ENCODE results near the gene P2RY4. TPM values are rescaled to one million over a fixed set of nuclear protein-coding genes. Genes with fewer than 3 reads are reported as not detected.

P2RY4 gene
- polyA plus RNA-seq, 1 donor from 2014 or later: not detected

DNA sequence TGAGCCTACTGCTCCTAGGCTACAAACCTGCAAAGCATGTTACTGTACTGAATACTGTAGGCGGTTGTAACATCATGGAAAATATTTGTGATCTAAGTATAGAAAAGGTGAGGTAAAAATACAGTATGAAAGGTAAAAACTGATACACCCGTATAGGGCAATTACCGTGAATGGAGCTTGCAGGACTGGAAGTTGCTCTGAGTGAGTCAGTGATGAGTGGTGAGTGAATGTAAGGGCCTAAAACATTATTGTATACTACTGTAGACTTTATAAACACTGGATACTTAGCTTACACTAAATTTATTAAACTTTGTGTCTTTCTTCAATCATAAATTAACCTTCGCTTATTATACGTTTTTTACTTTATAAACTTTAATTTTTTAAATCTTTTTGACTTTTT lies 33.6 kb upstream of the P2RY4 start:
- no peaks in the 10 kb centered on the region for H3F3A ChIP-seq (ENCODE audit: insufficient read depth, low read length, poor library complexity, severe bottlenecking)
- H3K27ac ChIP-seq (ENCODE audit: low read length): no peak overlapping the region
- no peaks in the 10 kb centered on the region for H3K9me3 ChIP-seq (ENCODE audit: low read length)
- no peak overlapping the region for H3K4me3 ChIP-seq (ENCODE audit: low read length)
- H3K4me2 ChIP-seq (ENCODE audit: low read length): no peak overlapping the region
- no peaks in the 10 kb centered on the region for H4K20me1 ChIP-seq (ENCODE audit: insufficient read depth)
- H3K79me2 ChIP-seq (replicated peaks; ENCODE audit: insufficient read depth, low read length): peaks cover 15% of the 10 kb centered on the region
- H3K9ac ChIP-seq (ENCODE audit: low read length): no peak overlapping the region
- H3K9me2 ChIP-seq (ENCODE audit: insufficient read depth, low read length): no peaks in the 10 kb centered on the region
- H3K36me3 ChIP-seq (ENCODE audit: insufficient read depth, low read length): no peaks in the 10 kb centered on the region
- TF ChIP-seq MXI1 (conservative IDR thresholded peaks at IDR 0.05; ENCODE audit: poor library complexity, severe bottlenecking): no peak
- no peak overlapping the region for H2AFZ ChIP-seq (ENCODE audit: low read depth, low read length)
- no peaks in the 10 kb centered on the region for H3K27me3 ChIP-seq (ENCODE audit: insufficient read depth, low read depth, low read length)

DNA sequence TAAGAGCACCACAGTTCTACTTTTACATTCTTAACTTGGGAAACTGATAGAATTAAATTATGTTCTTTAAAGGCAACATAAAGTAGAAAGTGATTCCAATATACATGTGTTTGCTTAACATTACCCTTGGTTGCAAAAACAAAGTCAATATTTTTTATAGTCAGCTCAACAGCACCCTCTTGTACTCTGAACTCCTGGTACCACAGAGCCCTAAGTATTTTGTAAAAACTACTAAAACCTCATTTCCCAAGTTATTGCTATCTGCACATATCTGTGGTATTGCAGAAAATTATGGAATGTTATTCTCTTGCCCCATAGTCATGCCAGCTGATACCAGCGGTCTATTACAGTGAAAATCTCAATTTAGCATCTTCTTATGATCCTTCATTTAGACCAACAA lies 32.8 kb upstream of the P2RY4 start:
- Histone ChIP-seq H3K9ac (ENCODE audit: low read length) (no peak overlapping the region), H3K36me3 (ENCODE audit: insufficient read depth, low read length) (no peaks in the 10 kb centered on the region), H3K9me3 (ENCODE audit: low read length) (no peaks in the 10 kb centered on the region), H3K27me3 (ENCODE audit: insufficient read depth, low read depth, low read length) (no peaks in the 10 kb centered on the region), H3K4me3 (ENCODE audit: low read length) (no peak overlapping the region), H3F3A (ENCODE audit: insufficient read depth, low read length, poor library complexity, severe bottlenecking) (no peaks in the 10 kb centered on the region), H3K9me2 (ENCODE audit: insufficient read depth, low read length) (no peaks in the 10 kb centered on the region), H3K27ac (ENCODE audit: low read length) (no peak overlapping the region), H2AFZ (ENCODE audit: low read depth, low read length) (no peak overlapping the region), H4K20me1 (ENCODE audit: insufficient read depth) (no peaks in the 10 kb centered on the region), H3K79me2 (replicated peaks; ENCODE audit: insufficient read depth, low read length) (peaks cover 15% of the 10 kb centered on the region), H3K4me2 (ENCODE audit: low read length) (no peak overlapping the region)
- TF ChIP-seq MXI1 (conservative IDR thresholded peaks at IDR 0.05; ENCODE audit: poor library complexity, severe bottlenecking): no peak
- TF ChIP-seq, protein P1, sequence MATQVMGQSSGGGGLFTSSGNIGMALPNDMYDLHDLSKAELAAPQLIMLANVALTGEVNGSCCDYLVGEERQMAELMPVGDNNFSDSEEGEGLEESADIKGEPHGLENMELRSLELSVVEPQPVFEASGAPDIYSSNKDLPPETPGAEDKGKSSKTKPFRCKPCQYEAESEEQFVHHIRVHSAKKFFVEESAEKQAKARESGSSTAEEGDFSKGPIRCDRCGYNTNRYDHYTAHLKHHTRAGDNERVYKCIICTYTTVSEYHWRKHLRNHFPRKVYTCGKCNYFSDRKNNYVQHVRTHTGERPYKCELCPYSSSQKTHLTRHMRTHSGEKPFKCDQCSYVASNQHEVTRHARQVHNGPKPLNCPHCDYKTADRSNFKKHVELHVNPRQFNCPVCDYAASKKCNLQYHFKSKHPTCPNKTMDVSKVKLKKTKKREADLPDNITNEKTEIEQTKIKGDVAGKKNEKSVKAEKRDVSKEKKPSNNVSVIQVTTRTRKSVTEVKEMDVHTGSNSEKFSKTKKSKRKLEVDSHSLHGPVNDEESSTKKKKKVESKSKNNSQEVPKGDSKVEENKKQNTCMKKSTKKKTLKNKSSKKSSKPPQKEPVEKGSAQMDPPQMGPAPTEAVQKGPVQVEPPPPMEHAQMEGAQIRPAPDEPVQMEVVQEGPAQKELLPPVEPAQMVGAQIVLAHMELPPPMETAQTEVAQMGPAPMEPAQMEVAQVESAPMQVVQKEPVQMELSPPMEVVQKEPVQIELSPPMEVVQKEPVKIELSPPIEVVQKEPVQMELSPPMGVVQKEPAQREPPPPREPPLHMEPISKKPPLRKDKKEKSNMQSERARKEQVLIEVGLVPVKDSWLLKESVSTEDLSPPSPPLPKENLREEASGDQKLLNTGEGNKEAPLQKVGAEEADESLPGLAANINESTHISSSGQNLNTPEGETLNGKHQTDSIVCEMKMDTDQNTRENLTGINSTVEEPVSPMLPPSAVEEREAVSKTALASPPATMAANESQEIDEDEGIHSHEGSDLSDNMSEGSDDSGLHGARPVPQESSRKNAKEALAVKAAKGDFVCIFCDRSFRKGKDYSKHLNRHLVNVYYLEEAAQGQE (IDR thresholded peaks at IDR 0.05; ENCODE audit: borderline replicate concordance): no peak
- TF ChIP-seq TAF1 (IDR thresholded peaks at IDR 0.05; ENCODE audit: low read depth): no peak
- no peak for TF ChIP-seq EP300 (conservative IDR thresholded peaks at IDR 0.05; ENCODE audit: poor library complexity, severe bottlenecking)
- TF ChIP-seq POLR2AphosphoS5 (IDR thresholded peaks at IDR 0.05): no peak
- TF ChIP-seq, protein P2, sequence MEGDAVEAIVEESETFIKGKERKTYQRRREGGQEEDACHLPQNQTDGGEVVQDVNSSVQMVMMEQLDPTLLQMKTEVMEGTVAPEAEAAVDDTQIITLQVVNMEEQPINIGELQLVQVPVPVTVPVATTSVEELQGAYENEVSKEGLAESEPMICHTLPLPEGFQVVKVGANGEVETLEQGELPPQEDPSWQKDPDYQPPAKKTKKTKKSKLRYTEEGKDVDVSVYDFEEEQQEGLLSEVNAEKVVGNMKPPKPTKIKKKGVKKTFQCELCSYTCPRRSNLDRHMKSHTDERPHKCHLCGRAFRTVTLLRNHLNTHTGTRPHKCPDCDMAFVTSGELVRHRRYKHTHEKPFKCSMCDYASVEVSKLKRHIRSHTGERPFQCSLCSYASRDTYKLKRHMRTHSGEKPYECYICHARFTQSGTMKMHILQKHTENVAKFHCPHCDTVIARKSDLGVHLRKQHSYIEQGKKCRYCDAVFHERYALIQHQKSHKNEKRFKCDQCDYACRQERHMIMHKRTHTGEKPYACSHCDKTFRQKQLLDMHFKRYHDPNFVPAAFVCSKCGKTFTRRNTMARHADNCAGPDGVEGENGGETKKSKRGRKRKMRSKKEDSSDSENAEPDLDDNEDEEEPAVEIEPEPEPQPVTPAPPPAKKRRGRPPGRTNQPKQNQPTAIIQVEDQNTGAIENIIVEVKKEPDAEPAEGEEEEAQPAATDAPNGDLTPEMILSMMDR (IDR thresholded peaks at IDR 0.05; ENCODE audit: poor library complexity, severe bottlenecking): no peak
- TF ChIP-seq RAD21 (conservative IDR thresholded peaks at IDR 0.05): no peak
- TF ChIP-seq EZH2 (IDR thresholded peaks at IDR 0.05; ENCODE audit: borderline replicate concordance, insufficient read depth, low read length, poor library complexity, severe bottlenecking): no peak
- TF ChIP-seq SMC3 (conservative IDR thresholded peaks at IDR 0.05; ENCODE audit: poor library complexity): no peak

Measured in neural cell (in vitro differentiated cells).